Measurements from ENCODE around the gene EAF1.
"Not testable (repeated sequence)": the region's sequence is repeated elsewhere in the genome, so short reads cannot be mapped to it uniquely, and the experiment has no call there.

EAF1 gene

DNA sequence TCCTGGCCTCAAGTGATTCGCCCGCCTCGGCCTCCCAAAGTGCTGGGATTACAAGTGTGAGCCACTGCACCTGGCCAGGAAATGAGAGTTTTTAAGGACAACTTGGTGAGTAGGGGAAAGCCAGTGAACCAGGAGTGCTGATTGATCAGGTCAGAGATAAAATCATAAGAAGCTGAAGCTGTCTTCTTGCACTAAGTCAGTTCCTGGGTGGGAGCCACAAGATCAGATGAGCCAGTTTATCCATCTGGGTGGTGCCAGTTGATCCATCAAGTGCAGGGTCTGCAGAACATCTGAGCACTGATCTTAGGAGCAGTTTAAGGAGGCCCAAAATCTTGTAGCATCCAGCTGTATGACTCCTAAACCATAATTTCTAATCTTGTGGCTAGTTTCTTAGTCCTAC, 39.1 kb upstream of the EAF1 start:
- H3K9me3 ChIP-seq (ENCODE audit: low read length); H3K27ac ChIP-seq (ENCODE audit: low read depth, low read length); H3K27me3 ChIP-seq (ENCODE audit: control insufficient read depth in 1 of 2, insufficient read depth in 2 of 2, low read length in 2 of 2); H3K4me3 ChIP-seq (ENCODE audit: low read depth in 1 of 2, low read length in 2 of 2); H3K9ac ChIP-seq (ENCODE audit: low read length); H3K36me3 ChIP-seq (ENCODE audit: insufficient read depth, low read length); H3K4me1 ChIP-seq (ENCODE audit: insufficient read depth, low read length): not testable (repeated sequence)

DNA sequence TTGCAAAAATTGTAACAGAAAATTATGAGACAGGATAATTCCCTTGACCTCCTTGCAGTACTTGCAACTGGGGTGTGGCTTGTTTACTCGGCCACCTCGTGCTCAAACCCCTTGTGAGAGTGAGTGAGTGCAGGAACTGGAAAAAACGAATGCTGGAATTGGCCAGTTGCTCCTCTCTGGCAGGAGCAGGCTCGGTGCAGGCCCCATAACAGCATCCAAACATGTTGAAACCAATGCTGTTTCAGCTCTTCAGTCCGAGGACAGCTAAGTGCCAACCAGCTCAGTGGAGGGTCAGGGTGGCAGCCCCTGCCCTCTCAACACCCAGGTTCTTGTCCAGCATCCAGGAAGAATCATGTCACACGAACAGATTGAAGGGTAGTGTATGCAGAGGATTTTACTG, 36.9 kb upstream of the EAF1 start:
- Histone ChIP-seq H3K27ac (ENCODE audit: low read depth, low read length) (no peak overlapping the region), H3K27me3 (ENCODE audit: control insufficient read depth in 1 of 2, insufficient read depth in 2 of 2, low read length in 2 of 2) (no peaks in the 10 kb centered on the region), H3K9ac (ENCODE audit: low read length) (no peak overlapping the region), H3K4me3 (ENCODE audit: low read depth in 1 of 2, low read length in 2 of 2) (no peak overlapping the region), H3K9me3 (ENCODE audit: low read length) (no peaks in the 10 kb centered on the region), H3K4me1 (ENCODE audit: insufficient read depth, low read length) (no peaks in the 10 kb centered on the region), H3K36me3 (ENCODE audit: insufficient read depth, low read length) (no peaks in the 10 kb centered on the region)

DNA sequence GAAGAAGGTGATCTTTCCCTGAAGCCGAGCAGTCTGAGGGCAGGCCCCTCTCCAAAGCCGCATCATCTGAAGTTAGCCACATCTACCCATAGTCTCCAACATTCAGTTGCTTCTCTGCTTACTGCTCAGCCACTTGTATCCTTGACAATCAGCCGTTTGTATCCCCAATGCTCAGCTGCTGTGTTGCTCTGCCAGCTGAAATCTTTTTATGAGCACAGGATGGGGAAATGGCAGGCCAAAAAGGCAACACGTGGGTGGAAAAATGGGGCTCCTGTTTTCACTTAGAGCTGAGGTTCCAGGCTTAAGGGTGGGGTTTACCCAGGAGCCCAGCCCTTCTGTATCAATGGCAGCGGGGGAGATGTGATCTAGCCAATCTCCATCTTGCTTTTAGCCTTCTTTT, 36.4 kb upstream of the EAF1 start:
- Histone ChIP-seq H3K9me3 (ENCODE audit: low read length) (no peaks in the 10 kb centered on the region), H3K27me3 (ENCODE audit: control insufficient read depth in 1 of 2, insufficient read depth in 2 of 2, low read length in 2 of 2) (no peaks in the 10 kb centered on the region), H3K4me1 (ENCODE audit: insufficient read depth, low read length) (no peaks in the 10 kb centered on the region), H3K27ac (ENCODE audit: low read depth, low read length) (no peak overlapping the region), H3K4me3 (ENCODE audit: low read depth in 1 of 2, low read length in 2 of 2) (no peak overlapping the region), H3K9ac (ENCODE audit: low read length) (no peak overlapping the region), H3K36me3 (ENCODE audit: insufficient read depth, low read length) (no peaks in the 10 kb centered on the region)

DNA sequence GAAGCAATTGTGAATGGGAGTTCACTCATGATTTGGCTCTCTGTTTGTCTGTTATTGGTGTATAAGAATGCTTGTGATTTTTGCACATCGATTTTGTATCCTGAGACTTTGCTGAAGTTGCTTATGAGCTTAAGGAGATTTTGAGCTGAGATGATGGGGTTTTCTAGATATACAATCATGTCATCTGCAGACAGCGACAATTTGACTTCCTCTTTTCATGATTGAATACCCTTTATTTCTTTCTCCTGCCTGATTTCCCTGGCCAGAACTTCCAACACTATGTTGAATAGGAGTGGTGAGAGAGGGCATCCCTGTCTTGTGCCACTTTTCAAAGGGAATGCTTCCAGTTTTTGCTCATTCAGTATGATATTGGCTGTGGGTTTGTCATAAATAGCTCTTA, 34.1 kb upstream of the EAF1 start:
- not testable (repeated sequence) for H3K9ac ChIP-seq (ENCODE audit: low read length); H3K27me3 ChIP-seq (ENCODE audit: control insufficient read depth in 1 of 2, insufficient read depth in 2 of 2, low read length in 2 of 2); H3K36me3 ChIP-seq (ENCODE audit: insufficient read depth, low read length); H3K4me1 ChIP-seq (ENCODE audit: insufficient read depth, low read length); H3K9me3 ChIP-seq (ENCODE audit: low read length); H3K4me3 ChIP-seq (ENCODE audit: low read depth in 1 of 2, low read length in 2 of 2); H3K27ac ChIP-seq (ENCODE audit: low read depth, low read length)

DNA sequence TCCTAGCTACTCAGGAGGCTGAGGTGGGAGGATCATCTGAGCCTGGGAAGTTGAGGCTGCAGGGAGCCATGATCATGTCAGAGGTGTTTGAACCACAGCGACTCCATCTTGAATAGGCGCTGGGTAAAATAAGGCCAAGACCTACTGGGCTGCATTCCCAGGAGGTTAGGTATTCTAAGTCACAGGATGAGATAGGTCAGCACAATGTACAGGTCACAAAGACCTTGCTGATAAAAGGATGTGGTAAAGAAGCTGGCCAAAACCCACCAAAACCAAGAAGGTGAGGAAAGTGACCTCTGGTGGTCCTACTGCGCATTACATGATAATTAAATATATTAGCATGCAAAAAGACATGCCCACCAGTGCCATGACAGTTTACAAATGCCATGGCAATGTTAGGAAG, 28.7 kb upstream of the EAF1 start:
- not testable (repeated sequence) for H3K27ac ChIP-seq (ENCODE audit: low read depth, low read length); H3K4me1 ChIP-seq (ENCODE audit: insufficient read depth, low read length); H3K4me3 ChIP-seq (ENCODE audit: low read depth in 1 of 2, low read length in 2 of 2); H3K27me3 ChIP-seq (ENCODE audit: control insufficient read depth in 1 of 2, insufficient read depth in 2 of 2, low read length in 2 of 2); H3K9me3 ChIP-seq (ENCODE audit: low read length); H3K9ac ChIP-seq (ENCODE audit: low read length); H3K36me3 ChIP-seq (ENCODE audit: insufficient read depth, low read length)

DNA sequence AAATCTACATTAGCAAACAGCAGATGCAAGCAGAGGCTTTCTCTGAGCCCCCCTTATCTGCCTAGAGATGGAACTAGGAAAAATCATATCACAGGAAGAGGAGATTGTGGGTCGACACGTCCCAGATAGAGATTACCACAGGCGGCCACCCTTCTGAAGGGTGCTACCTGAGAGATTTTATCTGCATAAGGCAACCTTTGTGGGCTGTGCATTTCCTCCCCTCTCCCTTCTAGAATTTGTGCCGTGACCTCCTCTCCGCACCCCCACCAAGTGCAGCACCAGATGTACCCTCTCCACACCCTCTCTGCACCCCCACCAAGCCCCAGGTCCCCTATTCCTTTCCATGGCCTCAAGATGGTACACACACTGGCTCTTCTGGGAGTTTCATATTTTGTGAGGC, 27.4 kb upstream of the EAF1 start:
- Histone ChIP-seq H3K4me3 (ENCODE audit: low read depth in 1 of 2, low read length in 2 of 2) (no peak overlapping the region), H3K27ac (ENCODE audit: low read depth, low read length) (no peak overlapping the region), H3K9ac (ENCODE audit: low read length) (no peak overlapping the region), H3K9me3 (ENCODE audit: low read length) (no peaks in the 10 kb centered on the region), H3K4me1 (ENCODE audit: insufficient read depth, low read length) (no peaks in the 10 kb centered on the region), H3K27me3 (ENCODE audit: control insufficient read depth in 1 of 2, insufficient read depth in 2 of 2, low read length in 2 of 2) (no peaks in the 10 kb centered on the region), H3K36me3 (ENCODE audit: insufficient read depth, low read length) (no peaks in the 10 kb centered on the region)

- Histone ChIP-seq H3K4me3 (ENCODE audit: low read depth in 1 of 2, low read length in 2 of 2) (no peak overlapping the region), H3K9me3 (ENCODE audit: low read length) (no peaks in the 10 kb centered on the region), H3K27ac (ENCODE audit: low read depth, low read length) (no peak overlapping the region), H3K9ac (ENCODE audit: low read length) (no peak overlapping the region), H3K36me3 (ENCODE audit: insufficient read depth, low read length) (no peaks in the 10 kb centered on the region), H3K4me1 (ENCODE audit: insufficient read depth, low read length) (no peaks in the 10 kb centered on the region), H3K27me3 (ENCODE audit: control insufficient read depth in 1 of 2, insufficient read depth in 2 of 2, low read length in 2 of 2) (no peaks in the 10 kb centered on the region)
Observed at GRCh38 chr3:15401936-15402335, 25.5 kb upstream of the EAF1 start.

DNA sequence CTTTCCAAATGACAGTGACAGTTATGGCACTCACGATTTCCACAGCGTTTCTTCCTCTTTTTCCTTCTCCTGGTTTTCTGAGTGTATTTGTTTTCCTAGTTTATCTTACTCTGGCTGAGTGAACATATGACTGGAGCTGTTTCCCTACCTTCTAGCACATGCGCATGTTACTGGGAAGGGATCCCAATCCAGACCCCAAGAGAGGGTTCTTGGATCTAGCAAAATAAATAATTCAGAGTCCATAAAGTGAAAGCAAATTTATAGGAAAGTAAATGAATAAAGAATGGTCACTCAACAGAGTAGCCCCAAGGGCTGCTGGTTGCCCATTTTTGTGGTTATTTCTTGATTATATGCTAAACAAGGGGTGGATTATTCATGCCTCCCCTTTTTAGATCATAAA, 23.9 kb upstream of the EAF1 start:
- H3K36me3 ChIP-seq (ENCODE audit: insufficient read depth, low read length): no peaks in the 10 kb centered on the region
- H3K27ac ChIP-seq (ENCODE audit: low read depth, low read length): no peak overlapping the region
- no peak overlapping the region for H3K4me3 ChIP-seq (ENCODE audit: low read depth in 1 of 2, low read length in 2 of 2)
- H3K9ac ChIP-seq (ENCODE audit: low read length): no peak overlapping the region
- no peaks in the 10 kb centered on the region for H3K4me1 ChIP-seq (ENCODE audit: insufficient read depth, low read length)
- no peaks in the 10 kb centered on the region for H3K9me3 ChIP-seq (ENCODE audit: low read length)
- H3K27me3 ChIP-seq (ENCODE audit: control insufficient read depth in 1 of 2, insufficient read depth in 2 of 2, low read length in 2 of 2): no peaks in the 10 kb centered on the region

DNA sequence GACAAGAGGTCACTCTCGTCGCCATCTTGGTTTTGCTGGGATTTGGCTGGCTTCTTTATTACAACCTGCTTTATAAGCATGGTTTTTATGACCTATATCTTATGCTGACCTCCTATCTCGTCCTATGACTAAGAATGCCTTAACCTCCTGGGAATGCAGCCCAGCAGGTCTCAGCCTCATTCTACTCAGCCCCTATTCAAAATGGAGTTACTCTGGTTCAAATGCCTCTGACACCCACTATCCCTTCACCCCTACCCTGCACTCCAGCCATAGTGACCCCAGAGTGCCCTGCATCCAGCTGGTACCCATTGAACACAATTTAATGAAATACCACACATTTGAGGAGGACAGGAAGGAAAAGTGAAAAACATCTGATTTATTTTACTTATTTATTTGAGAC, 23.4 kb upstream of the EAF1 start:
- Histone ChIP-seq H3K4me1 (ENCODE audit: insufficient read depth, low read length) (no peaks in the 10 kb centered on the region), H3K9me3 (ENCODE audit: low read length) (no peaks in the 10 kb centered on the region), H3K4me3 (ENCODE audit: low read depth in 1 of 2, low read length in 2 of 2) (no peak overlapping the region), H3K27ac (ENCODE audit: low read depth, low read length) (no peak overlapping the region), H3K9ac (ENCODE audit: low read length) (no peak overlapping the region), H3K27me3 (ENCODE audit: control insufficient read depth in 1 of 2, insufficient read depth in 2 of 2, low read length in 2 of 2) (no peaks in the 10 kb centered on the region), H3K36me3 (ENCODE audit: insufficient read depth, low read length) (no peaks in the 10 kb centered on the region)

GRCh38 chr3:15404767-15405166, 22.6 kb upstream of the EAF1 start:
- H3K4me3 ChIP-seq (ENCODE audit: low read depth in 1 of 2, low read length in 2 of 2): no peak overlapping the region
- H3K36me3 ChIP-seq (ENCODE audit: insufficient read depth, low read length): no peaks in the 10 kb centered on the region
- H3K27ac ChIP-seq (ENCODE audit: low read depth, low read length): no peak overlapping the region
- no peaks in the 10 kb centered on the region for H3K4me1 ChIP-seq (ENCODE audit: insufficient read depth, low read length)
- no peaks in the 10 kb centered on the region for H3K27me3 ChIP-seq (ENCODE audit: control insufficient read depth in 1 of 2, insufficient read depth in 2 of 2, low read length in 2 of 2)
- H3K9me3 ChIP-seq (ENCODE audit: low read length): no peaks in the 10 kb centered on the region
- no peak overlapping the region for H3K9ac ChIP-seq (ENCODE audit: low read length)

DNA sequence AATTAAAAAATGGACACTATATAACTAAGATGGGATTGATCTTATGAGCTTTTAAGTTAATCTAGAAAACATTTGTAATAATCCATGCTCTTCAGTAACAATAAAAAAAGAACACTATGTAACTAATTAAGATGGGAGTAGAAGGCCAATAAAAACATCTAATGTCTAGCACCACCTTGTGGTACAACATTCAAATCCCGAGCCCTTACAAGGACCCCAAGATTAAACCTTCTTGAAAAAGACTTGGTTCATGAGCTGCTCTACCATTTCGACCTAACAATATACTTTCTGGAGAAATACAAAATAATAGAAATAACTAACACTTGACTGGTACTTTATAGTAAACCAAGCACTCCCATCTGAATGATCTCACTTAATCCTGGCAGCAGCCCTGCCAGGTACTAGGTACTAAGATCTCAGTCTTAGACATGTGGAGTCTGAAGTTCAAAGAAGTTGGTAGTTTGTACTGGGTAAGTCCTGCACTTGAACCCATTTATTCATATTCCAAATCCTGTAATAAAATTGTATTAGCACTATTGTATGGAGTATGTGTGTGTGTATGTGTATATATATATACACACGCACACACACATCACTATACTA, 21.8 kb upstream of the EAF1 start:
- no peaks in the 10 kb centered on the region for H3K36me3 ChIP-seq (ENCODE audit: insufficient read depth, low read length)
- H3K9me3 ChIP-seq (ENCODE audit: low read length): no peaks in the 10 kb centered on the region
- no peak overlapping the region for H3K9ac ChIP-seq (ENCODE audit: low read length)
- H3K4me1 ChIP-seq (ENCODE audit: insufficient read depth, low read length): no peaks in the 10 kb centered on the region
- no peak overlapping the region for H3K27ac ChIP-seq (ENCODE audit: low read depth, low read length)
- H3K4me3 ChIP-seq (ENCODE audit: low read depth in 1 of 2, low read length in 2 of 2): no peak overlapping the region
- H3K27me3 ChIP-seq (ENCODE audit: control insufficient read depth in 1 of 2, insufficient read depth in 2 of 2, low read length in 2 of 2): no peaks in the 10 kb centered on the region

GRCh38 chr3:15409239-15409638, 18.2 kb upstream of the EAF1 start:
- Histone ChIP-seq H3K4me1 (ENCODE audit: insufficient read depth, low read length) (no peaks in the 10 kb centered on the region), H3K9ac (ENCODE audit: low read length) (no peak overlapping the region), H3K4me3 (ENCODE audit: low read depth in 1 of 2, low read length in 2 of 2) (no peak overlapping the region), H3K9me3 (ENCODE audit: low read length) (no peaks in the 10 kb centered on the region), H3K27me3 (ENCODE audit: control insufficient read depth in 1 of 2, insufficient read depth in 2 of 2, low read length in 2 of 2) (no peaks in the 10 kb centered on the region), H3K27ac (ENCODE audit: low read depth, low read length) (no peak overlapping the region), H3K36me3 (ENCODE audit: insufficient read depth, low read length) (peaks cover 14% of the 10 kb centered on the region)

Data from muscle layer of colon (tissue), 2 donors.